NCI-H2196 treated with DMSO at 0.1 percent for 48 hours (cell line): ENCODE measurements around the gene XRN2.

Experiments used
- DNase-seq: peaks from one replicate; lab custom pipeline; 2025; ENCODE audit not compliant: unreplicated experiment; lab: John Stamatoyannopoulos, UW

Gene XRN2

GRCh38 chr20:21303061-21303871 is at the start of gene XRN2:
XRN2 (plus strand) TSS chr20:21303331; CDS start chr20:21303399, 68 bp downstream.
- DNase-seq = peak; percentile 90

GRCh38 chr20:21257192-21257591 is 45.9 kb upstream of the XRN2 start:
- DNase-seq = no peak

GRCh38 chr20:21258411-21258810 is 44.7 kb upstream of the XRN2 start:
- DNase-seq = no peak

GRCh38 chr20:21259346-21259745 is 43.8 kb upstream of the XRN2 start:
- DNase-seq = no peak

DNA sequence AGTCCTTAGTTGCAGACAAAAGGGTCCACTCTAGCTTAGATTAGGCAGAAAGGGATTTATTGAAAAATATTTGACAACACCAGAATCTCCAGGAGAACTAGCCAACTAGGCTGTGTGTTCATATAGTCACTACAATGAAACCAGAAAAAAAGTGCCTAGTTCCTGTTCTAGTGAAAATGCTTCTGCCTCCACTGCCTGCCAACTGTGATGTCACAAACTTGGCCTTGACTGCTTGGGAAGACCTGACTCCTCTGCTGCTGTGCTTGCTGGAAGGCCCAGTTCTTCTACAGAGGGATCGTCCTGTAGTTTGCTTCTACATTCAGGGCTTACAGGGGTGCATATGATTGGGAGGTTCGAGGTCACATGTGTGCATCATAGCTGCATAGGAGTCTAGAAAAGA is 40.3 kb upstream of the XRN2 start:
- DNase-seq = no peak

- DNase-seq = no peak
Observed at GRCh38 chr20:21265261-21266190, 37.6 kb upstream of the XRN2 start.

DNA sequence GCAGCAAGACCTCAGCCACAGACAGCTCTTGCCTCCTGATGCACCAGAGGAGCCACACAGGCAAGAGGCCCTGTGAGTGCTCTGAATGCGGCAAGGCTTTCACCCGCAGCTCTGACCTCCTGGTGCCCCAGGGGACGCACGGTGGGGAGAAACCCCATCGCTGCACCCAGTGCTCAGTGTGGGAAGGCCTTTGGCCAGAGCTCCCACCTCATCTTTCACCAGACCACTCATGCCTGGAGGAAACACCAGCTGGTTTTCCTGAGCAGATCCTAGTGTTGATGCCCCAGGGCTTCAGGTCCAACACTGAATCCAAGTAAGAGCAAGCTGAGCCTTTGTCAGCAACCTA is 37.0 kb upstream of the XRN2 start:
- DNase-seq = no peak

- DNase-seq = no peak
Observed at GRCh38 chr20:21269772-21270171, 33.4 kb upstream of the XRN2 start.

GRCh38 chr20:21270806-21271205 is 32.3 kb upstream of the XRN2 start:
- DNase-seq = no peak

GRCh38 chr20:21272279-21272678 is 30.9 kb upstream of the XRN2 start:
- no peak for DNase-seq

- no peak for DNase-seq
Observed at GRCh38 chr20:21272679-21273078, 30.5 kb upstream of the XRN2 start.

- DNase-seq = peak; percentile 42
Observed at GRCh38 chr20:21273755-21274386, 29.3 kb upstream of the XRN2 start.

DNA sequence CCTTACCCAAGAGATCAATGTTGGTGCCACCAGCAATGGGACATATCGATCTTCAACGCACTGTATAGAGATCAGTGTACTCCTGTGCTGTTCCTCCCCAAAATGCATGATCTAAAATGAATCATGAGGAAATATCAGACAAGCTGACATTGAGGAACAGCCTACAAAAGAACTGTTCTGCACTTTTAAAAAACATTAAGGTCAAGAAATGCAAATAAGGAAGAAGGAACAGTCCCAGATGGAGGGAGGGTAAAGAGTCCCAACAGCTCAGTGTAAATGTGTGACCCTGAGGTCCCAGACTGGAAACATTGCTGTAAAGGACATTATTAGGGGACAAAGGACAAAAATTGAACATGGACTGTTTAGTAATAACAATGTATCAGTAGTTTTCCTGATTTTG is 24.3 kb upstream of the XRN2 start:
- DNase-seq = no peak

DNA sequence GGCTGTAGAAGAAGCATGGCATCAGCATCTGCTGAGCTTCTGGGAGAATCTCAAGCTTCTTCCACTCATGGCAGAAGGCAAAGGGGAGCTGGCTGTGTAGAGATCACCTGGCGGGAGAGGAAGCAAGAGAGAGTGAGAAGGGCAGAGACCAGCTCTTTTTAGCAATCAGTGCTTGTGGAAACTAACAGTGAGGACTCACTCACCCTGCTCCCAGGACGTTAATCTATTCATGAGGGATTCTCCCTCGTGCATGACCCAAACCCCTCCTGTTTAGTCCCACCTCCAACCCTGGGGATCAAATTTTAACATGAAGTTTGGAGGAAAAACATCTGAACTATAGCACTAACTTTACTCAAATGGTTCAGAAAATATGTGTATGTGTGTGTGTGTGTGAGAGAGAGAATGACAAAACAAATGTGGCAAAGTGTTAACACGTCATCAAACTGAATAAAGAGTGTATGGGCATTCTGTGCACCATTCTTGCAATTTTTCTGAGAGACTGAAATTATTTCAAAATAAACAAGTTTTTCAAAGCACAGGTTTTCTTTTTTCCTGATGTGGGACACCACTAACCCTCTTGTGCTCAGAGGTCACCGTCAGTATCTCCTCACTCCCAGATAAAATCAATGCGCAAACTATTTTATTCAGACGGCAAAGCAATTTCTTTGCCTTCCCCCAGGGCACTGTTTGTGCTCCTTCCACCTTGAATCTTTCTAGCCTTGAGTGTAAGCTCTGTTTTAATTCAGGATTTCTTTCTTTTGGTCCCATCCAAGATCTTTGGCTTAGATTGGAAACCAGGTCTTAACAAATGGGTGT is 23.2 kb upstream of the XRN2 start:
- no peak for DNase-seq

GRCh38 chr20:21280522-21281016 is 22.6 kb upstream of the XRN2 start:
- no peak for DNase-seq

- no peak for DNase-seq
Observed at GRCh38 chr20:21286775-21287174, 16.4 kb upstream of the XRN2 start.

GRCh38 chr20:21288587-21289370 is 14.4 kb upstream of the XRN2 start:
- DNase-seq = no peak

- no peak for DNase-seq
Observed at GRCh38 chr20:21289651-21290050, 13.5 kb upstream of the XRN2 start.

DNA sequence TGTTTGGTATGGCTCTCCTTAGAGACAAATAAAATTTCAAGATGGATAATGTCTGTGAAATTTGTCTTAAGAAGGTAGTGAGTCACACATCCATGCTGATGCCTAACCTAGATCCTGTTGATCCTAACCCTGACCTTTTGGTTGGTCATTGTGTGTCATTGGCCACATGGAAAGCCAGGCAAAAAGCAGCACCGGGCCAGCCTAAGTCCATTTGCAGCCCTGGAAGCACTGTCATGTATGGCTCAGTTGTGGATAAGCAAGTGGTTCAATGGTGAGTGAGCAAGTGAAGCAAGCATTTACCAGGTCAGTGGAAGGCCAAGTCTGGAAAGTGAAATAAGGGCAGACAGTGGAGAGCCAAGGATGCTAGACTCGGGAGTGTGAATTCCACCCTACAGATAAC is 12.1 kb upstream of the XRN2 start:
- no peak for DNase-seq

GRCh38 chr20:21294755-21295154 is 8.4 kb upstream of the XRN2 start:
- no peak for DNase-seq
